PFSK-1 (cell line): ENCODE data around the gene RASGRP2.

Experiments
- FOXP2 ChIP-seq: optimal IDR thresholded peaks from 2 replicates; pipeline ENCODE3; 2011; ENCODE audit warnings: borderline replicate concordance, control low read depth, inconsistent platforms; ENCODE audit not compliant: insufficient read depth; ENCODE audit errors: extremely low read length, extremely low read depth
- POLR2AphosphoS5 ChIP-seq: IDR thresholded peaks from 2 replicates; pipeline ENCODE4 v1.6.1; 2012; ENCODE audit warnings: low read depth, mild to moderate bottlenecking, control low read depth, low read length, moderate library complexity
- REST ChIP-seq, 2 experiments: IDR thresholded peaks; 2 replicates each; pipeline versions ENCODE4 v1.6.1 to v1.8.0; 2011 to 2012; ENCODE audit warnings: low read depth in 2 of 2, low read length in 2 of 2, control low read depth in 1 of 2, inconsistent platforms in 1 of 2, mild to moderate bottlenecking in 1 of 2, moderate library complexity in 1 of 2; ENCODE audit not compliant: insufficient read depth in 1 of 2
- SIN3A ChIP-seq: IDR thresholded peaks from 2 replicates; pipeline ENCODE4 v1.6.1; 2012; ENCODE audit warnings: mild to moderate bottlenecking, low read length, moderate library complexity, borderline replicate concordance; ENCODE audit not compliant: insufficient read depth
- TAF1 ChIP-seq: IDR thresholded peaks from 2 replicates; pipeline ENCODE4 v1.6.1; 2012; ENCODE audit warnings: low read length, control low read depth, borderline replicate concordance; ENCODE audit not compliant: insufficient read depth

The RASGRP2 gene

GRCh38 chr11:64720640-64721358, 23.1 kb downstream of the RASGRP2 start:
- TF ChIP-seq TAF1 (no peak), FOXP2 (no peak), REST (IDR thresholded peaks at IDR 0.05; ENCODE audit: insufficient read depth in 1 of 2, low read depth in 2 of 2, low read length in 2 of 2) (no peak), SIN3A (no peak), POLR2AphosphoS5 (no peak)

- TF ChIP-seq FOXP2 (no peak), SIN3A (no peak), REST (IDR thresholded peaks at IDR 0.05; ENCODE audit: insufficient read depth in 1 of 2, low read depth in 2 of 2, low read length in 2 of 2) (no peak), POLR2AphosphoS5 (no peak)
These were observed 23.8 kb downstream of the RASGRP2 start for GRCh38 chr11:64720167-64720566.

GRCh38 chr11:64719406-64719805, 24.5 kb downstream of the RASGRP2 start:
- TF ChIP-seq POLR2AphosphoS5 (no peak), SIN3A (no peak), FOXP2 (no peak)

- no peak for TF ChIP-seq TAF1
- TF ChIP-seq FOXP2: no peak
- no peak for TF ChIP-seq SIN3A
- TF ChIP-seq REST (IDR thresholded peaks at IDR 0.05; ENCODE audit: insufficient read depth in 1 of 2, low read depth in 2 of 2, low read length in 2 of 2): no peak
- no peak for TF ChIP-seq POLR2AphosphoS5
These were observed 25.2 kb downstream of the RASGRP2 start for GRCh38 chr11:64718780-64719124.

GRCh38 chr11:64718084-64718779, 25.7 kb downstream of the RASGRP2 start:
- no peak for TF ChIP-seq FOXP2
- no peak for TF ChIP-seq SIN3A
- no peak for TF ChIP-seq TAF1
- TF ChIP-seq REST (IDR thresholded peaks at IDR 0.05; ENCODE audit: insufficient read depth in 1 of 2, low read depth in 2 of 2, low read length in 2 of 2): no peak
- no peak for TF ChIP-seq POLR2AphosphoS5
